Stomach (tissue), 4 donors: ENCODE results near the gene HOXD1.

ENCODE experiments used
- EP300 ChIP-seq: sonication (generic); formaldehyde crosslinking; IDR thresholded peaks from one replicate; pipeline ENCODE4 v1.6.1; 2017; ENCODE audit warnings: antibody characterized with exemption
- POLR2A ChIP-seq, 4 donors: fragments of 450-650 bp; IDR thresholded peaks; one replicate each; pipeline ENCODE4 v1.6.1; 2016; ENCODE audit warnings: antibody characterized with exemption in 4 of 4, control low read depth in 2 of 4, mild to moderate bottlenecking in 1 of 4, moderate library complexity in 1 of 4
- POLR2AphosphoS5 ChIP-seq, 3 donors: sonication (generic); formaldehyde crosslinking; IDR thresholded peaks; one replicate each; pipeline ENCODE4 v1.6.1; 2016; ENCODE audit warnings: antibody characterized with exemption in 3 of 3
- TF ChIP-seq, protein P1 (sequence below), 7 experiments: fragments of 450-650 bp in 4 of 7; fragments of 200-600 bp in 3 of 7; sonication (generic) in 3 of 7; IDR thresholded peaks; one replicate each; pipeline ENCODE4 v1.5.1; 2016 to 2019; ENCODE audit warnings: antibody characterized with exemption in 7 of 7, control low read depth in 2 of 7, mild to moderate bottlenecking in 1 of 7

DNA sequence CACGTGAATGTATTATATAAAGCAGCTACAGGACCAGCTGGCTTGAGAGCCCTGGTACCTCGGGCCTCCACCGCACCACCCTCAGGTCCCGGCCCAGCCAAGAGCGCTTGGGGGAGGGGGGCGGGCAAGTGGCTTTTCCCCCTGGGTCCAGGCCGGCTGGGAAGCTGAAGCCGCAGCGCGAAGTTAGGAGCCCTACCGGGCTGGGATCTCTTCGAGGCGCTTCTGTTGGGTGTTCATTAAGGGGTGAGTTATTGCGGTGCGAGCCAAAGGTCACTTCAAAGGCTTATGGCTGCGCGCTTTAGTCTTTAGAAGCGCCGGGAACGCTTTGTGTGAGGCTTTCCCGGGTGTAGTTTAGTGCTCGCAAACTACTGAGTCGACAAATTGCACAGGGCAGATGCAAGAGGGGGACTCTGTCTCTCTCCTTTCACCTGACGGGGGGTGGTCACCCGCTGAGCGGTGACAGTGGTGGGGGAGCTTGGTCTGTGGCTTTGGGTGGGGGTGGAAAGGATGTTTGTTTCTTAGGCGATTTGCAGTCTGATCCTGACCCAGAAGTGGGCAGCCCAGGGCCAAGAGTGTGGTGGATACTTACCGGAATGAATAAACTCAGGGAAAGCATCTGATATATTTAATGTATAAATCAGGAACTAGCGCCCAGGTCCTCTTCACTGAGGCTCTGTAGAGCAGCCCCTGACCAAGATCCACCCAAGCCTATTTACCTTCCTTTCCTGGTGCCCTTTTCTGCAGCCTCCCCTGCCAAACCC, 25.4 kb upstream of the HOXD1 start:
- TF ChIP-seq, protein P1, sequence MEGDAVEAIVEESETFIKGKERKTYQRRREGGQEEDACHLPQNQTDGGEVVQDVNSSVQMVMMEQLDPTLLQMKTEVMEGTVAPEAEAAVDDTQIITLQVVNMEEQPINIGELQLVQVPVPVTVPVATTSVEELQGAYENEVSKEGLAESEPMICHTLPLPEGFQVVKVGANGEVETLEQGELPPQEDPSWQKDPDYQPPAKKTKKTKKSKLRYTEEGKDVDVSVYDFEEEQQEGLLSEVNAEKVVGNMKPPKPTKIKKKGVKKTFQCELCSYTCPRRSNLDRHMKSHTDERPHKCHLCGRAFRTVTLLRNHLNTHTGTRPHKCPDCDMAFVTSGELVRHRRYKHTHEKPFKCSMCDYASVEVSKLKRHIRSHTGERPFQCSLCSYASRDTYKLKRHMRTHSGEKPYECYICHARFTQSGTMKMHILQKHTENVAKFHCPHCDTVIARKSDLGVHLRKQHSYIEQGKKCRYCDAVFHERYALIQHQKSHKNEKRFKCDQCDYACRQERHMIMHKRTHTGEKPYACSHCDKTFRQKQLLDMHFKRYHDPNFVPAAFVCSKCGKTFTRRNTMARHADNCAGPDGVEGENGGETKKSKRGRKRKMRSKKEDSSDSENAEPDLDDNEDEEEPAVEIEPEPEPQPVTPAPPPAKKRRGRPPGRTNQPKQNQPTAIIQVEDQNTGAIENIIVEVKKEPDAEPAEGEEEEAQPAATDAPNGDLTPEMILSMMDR (IDR thresholded peaks at IDR 0.05) = no peak
- no peak for TF ChIP-seq POLR2AphosphoS5 (IDR thresholded peaks at IDR 0.05)
- no peak for TF ChIP-seq EP300
- no peak for TF ChIP-seq POLR2A (IDR thresholded peaks at IDR 0.05)
